T-cell (primary cell): ENCODE results near the gene WARS2. TPM values are rescaled to one million over a fixed set of nuclear protein-coding genes. Genes with fewer than 3 reads are reported as not detected.

Experiments
- ATAC-seq, 4 experiments: fragments of 200-7000 bp in 3 of 4; fragments of 150-1000 bp in 1 of 4; cut with Tn5 transposase; replicated peaks in 1 of 4; 1 replicate in 3 of 4; 2 replicates in 1 of 4; pipeline ENCODE4 v1.10.0; 2021; ENCODE audit warnings: moderate library complexity in 3 of 4, mild to moderate bottlenecking in 2 of 4, moderate number of reproducible peaks in 1 of 4
- CTCF ChIA-PET, 2 donors: fragments of 300-600 bp; sonication (Branson Sonifier 250); formaldehyde crosslinking; loops; one replicate each; lab custom pipeline; 2022; ENCODE audit warnings: antibody characterized with exemption in 2 of 2; lab: Charles Lee
- POLR2A ChIA-PET, 2 donors: fragments of 300-600 bp; sonication (Branson Sonifier 250); formaldehyde crosslinking; loops; one replicate each; lab custom pipeline; 2022; ENCODE audit warnings: antibody characterized with exemption in 2 of 2; lab: Charles Lee
- DNase-seq, 35 experiments: peaks; one replicate each; pipeline versions ENCODE4 v3.0.0 to v3.0.0-alpha.2; 2013 to 2023
- H3K27ac ChIP-seq: one replicate; pipeline ENCODE4 v1.5.1; 2013; ENCODE audit warnings: low read length
- H3K27me3 ChIP-seq, 2 experiments: replicated peaks in 1 of 2; 1 replicate in 1 of 2; 2 replicates in 1 of 2; pipeline versions ENCODE4 v1.6.1 to v1.7.0; 2013; ENCODE audit warnings: low read length in 1 of 2, mixed read lengths in 1 of 2; ENCODE audit not compliant: control insufficient read depth in 2 of 2, insufficient read depth in 2 of 2; ENCODE audit errors: extremely low read depth in 1 of 2
- H3K36me3 ChIP-seq, 2 donors: 1 replicate in 1 of 2; 2 replicates in 1 of 2; pipeline versions ENCODE4 v1.6.1 to v1.7.0; 2013; ENCODE audit warnings: low read length in 1 of 2; ENCODE audit not compliant: control insufficient read depth in 2 of 2, insufficient read depth in 1 of 2; ENCODE audit errors: extremely low read depth in 1 of 2
- H3K4me1 ChIP-seq, 2 experiments: 1 replicate in 1 of 2; 2 replicates in 1 of 2; pipeline versions ENCODE4 v1.6.1 to v1.7.0; 2013; ENCODE audit warnings: low read length in 2 of 2, mixed read lengths in 1 of 2; ENCODE audit not compliant: insufficient read depth in 2 of 2, control insufficient read depth in 1 of 2; ENCODE audit errors: extremely low read depth in 1 of 2
- H3K4me3 ChIP-seq, 2 donors: 1 replicate in 1 of 2; 2 replicates in 1 of 2; pipeline versions ENCODE4 v1.5.1 to v1.7.0; 2013; ENCODE audit warnings: mild to moderate bottlenecking in 2 of 2, low read length in 1 of 2, moderate library complexity in 1 of 2; ENCODE audit not compliant: control insufficient read depth in 1 of 2; ENCODE audit errors: extremely low read depth in 1 of 2
- H3K9me3 ChIP-seq: 2 replicates; pipeline ENCODE4 v1.7.0; 2013
- H3K27ac Mint-ChIP-seq, 2 donors: one replicate each; pipeline ENCODE4 v1.8.0; 2020 to 2021; ENCODE audit warnings: mild to moderate bottlenecking in 2 of 2, mixed read lengths in 2 of 2
- H3K27me3 Mint-ChIP-seq, 2 donors: one replicate each; pipeline ENCODE4 v1.8.0; 2021 to 2022; ENCODE audit warnings: mixed read lengths in 2 of 2
- H3K36me3 Mint-ChIP-seq: one replicate; pipeline ENCODE4 v1.8.0; 2021; ENCODE audit warnings: mixed read lengths
- H3K4me1 Mint-ChIP-seq, 3 donors: one replicate each; pipeline ENCODE4 v1.8.0; 2020 to 2022; ENCODE audit warnings: mixed read lengths in 3 of 3, mild to moderate bottlenecking in 1 of 3
- H3K4me3 Mint-ChIP-seq, 3 donors: one replicate each; pipeline ENCODE4 v1.8.0; 2020 to 2022; ENCODE audit warnings: mild to moderate bottlenecking in 3 of 3, mixed read lengths in 3 of 3, moderate library complexity in 3 of 3
- H3K9me3 Mint-ChIP-seq, 3 donors: one replicate each; pipeline ENCODE4 v1.8.0; 2020 to 2022; ENCODE audit warnings: mixed read lengths in 3 of 3
- WGBS: methylation state at CpG from one replicate; pipeline ENCODE4 v1.1.5; 2013; ENCODE audit warnings: missing lambda C conversion rate; ENCODE audit not compliant: insufficient coverage; 5-methylcytosine and 5-hydroxymethylcytosine counted together
- total RNA-seq, 35 experiments: library from RNA in 6 of 35; stranded (reverse) in 6 of 35; fragments of 120-200 nt in 1 of 35; gene quantifications; one replicate each; pipeline versions ENCODE4 v1.2.1 to v1.2.4 and lab custom pipeline; 2013 to 2026

Gene WARS2
- total RNA-seq, 5 donors from 2014 or later (not counting 1 experiment from before 2014, with no cell fraction given): 6.6 to 32.4 (median 8.5) TPM

- Mint-ChIP-seq H3K27me3 (no peaks in the 10 kb centered on the region), H3K4me3 (no peak overlapping the region), H3K4me1 (peaks cover 7 to 32% (median 26%) of the 10 kb centered on the region in 3 donors), H3K9me3 (no peaks in the 10 kb centered on the region), H3K27ac (no peak overlapping the region), H3K36me3 (peaks cover 22% of the 10 kb centered on the region)
- Histone ChIP-seq H3K36me3 (no peaks in the 10 kb centered on the region), H3K4me1 (peaks cover 16% of the 10 kb centered on the region in 2 experiments), H3K27me3 (no peaks in the 10 kb centered on the region), H3K9me3 (no peaks in the 10 kb centered on the region), H3K4me3 (peak overlapping the region in 1 of 2 donors; percentile 78), H3K27ac (peak overlapping the region; percentile 98)
- ChIA-PET POLR2A (interaction anchor here (0.6 kb wide), 4 partner anchors 8 to 1213 kb away, joined by 3 to 6 read pairs (median 4); no protein-coding TSS in a partner anchor), CTCF (no interaction called here)
- 0% methylated on average over 1 of the region's 5 CpGs for WGBS
- ATAC-seq: peak in 1 of 4 experiments; percentile 9
- peak in 29 of 35 experiments; percentile 4 to 86 (median 40) for DNase-seq
Observed at GRCh38 chr1:119139403-119139802, 1.1 kb downstream of the WARS2 start.

GRCh38 chr1:119136401-119136800 lies 4.1 kb downstream of the WARS2 start:
- no peak overlapping the region for H3K4me3 ChIP-seq
- ChIA-PET CTCF (no interaction called here), POLR2A (interaction anchor here in 1 of 2 donors (0.7 to 1.0 kb wide), 2 partner anchors 9 to 12 kb away, joined by 3 read pairs; no protein-coding TSS in a partner anchor)
- no peaks in the 10 kb centered on the region for H3K36me3 ChIP-seq
- H3K4me1 ChIP-seq: peaks cover 8 to 16% of the 10 kb centered on the region in 2 experiments
- no peak overlapping the region for H3K27ac Mint-ChIP-seq
- ATAC-seq (no peak), DNase-seq (no peak)
- no CpG with 5 or more reads among the region's 3 CpGs for WGBS
- H3K27ac ChIP-seq: no peak overlapping the region
- H3K27me3 ChIP-seq: no peaks in the 10 kb centered on the region
- peaks cover 5 to 8% (median 7%) of the 10 kb centered on the region in 3 donors for H3K4me1 Mint-ChIP-seq
- no peaks in the 10 kb centered on the region for H3K27me3 Mint-ChIP-seq
- no peaks in the 10 kb centered on the region for H3K9me3 ChIP-seq
- no peak overlapping the region for H3K4me3 Mint-ChIP-seq
- peaks cover 28% of the 10 kb centered on the region for H3K36me3 Mint-ChIP-seq
- H3K9me3 Mint-ChIP-seq: no peaks in the 10 kb centered on the region

DNA sequence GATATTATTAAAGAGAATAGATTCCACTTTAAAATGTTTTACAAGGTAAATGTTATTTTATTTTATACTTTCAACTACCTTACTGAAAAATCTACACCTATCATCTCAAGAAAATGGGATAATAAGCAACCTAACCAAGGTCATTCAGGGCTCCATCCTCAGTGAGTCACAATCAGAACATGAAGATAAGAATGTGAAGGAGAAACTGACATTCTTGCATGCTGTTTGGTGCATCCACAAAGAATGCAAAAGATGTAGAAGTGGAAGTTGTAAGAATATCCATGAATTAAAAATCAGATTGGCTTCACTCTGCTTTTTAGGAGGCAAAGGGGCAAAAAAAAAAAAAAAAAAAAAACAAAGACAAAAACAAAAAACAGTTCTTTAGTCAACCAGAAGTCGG lies 6.5 kb downstream of the WARS2 start:
- Histone ChIP-seq H3K27me3 (no peaks in the 10 kb centered on the region), H3K27ac (no peak overlapping the region), H3K36me3 (no peaks in the 10 kb centered on the region), H3K4me3 (no peak overlapping the region), H3K4me1 (no peaks in the 10 kb centered on the region), H3K9me3 (no peaks in the 10 kb centered on the region)
- H3K36me3 Mint-ChIP-seq: peaks cover 36% of the 10 kb centered on the region
- DNase-seq: no peak
- no peaks in the 10 kb centered on the region for H3K27me3 Mint-ChIP-seq
- no peak for ATAC-seq
- ChIA-PET POLR2A (no interaction called here), CTCF (no interaction called here)
- H3K4me1 Mint-ChIP-seq: peaks cover 0 to 5% (median 2%) of the 10 kb centered on the region in 3 donors
- no CpG with 5 or more reads among the region's 1 CpG for WGBS
- H3K9me3 Mint-ChIP-seq: no peaks in the 10 kb centered on the region
- H3K4me3 Mint-ChIP-seq: no peak overlapping the region
- H3K27ac Mint-ChIP-seq: no peak overlapping the region

DNA sequence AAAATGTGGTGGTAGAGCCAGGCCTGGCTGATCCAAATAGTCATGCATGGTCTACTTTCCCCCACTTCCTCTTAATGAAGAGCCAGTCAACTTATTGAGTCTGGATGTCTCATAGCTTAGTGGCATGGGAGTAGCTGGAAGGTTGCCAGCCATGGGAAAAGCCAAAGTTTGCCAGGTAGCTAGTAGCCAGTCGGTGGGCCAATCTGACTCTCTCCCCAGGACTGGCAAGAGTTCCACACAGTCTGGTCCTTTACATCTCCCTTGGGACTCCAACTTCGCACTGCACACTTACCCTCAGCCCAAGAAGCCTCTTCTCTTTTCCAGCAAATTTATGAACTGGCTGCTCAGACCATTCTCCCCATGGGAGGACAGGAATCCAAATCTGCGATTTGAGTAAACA lies 8.3 kb downstream of the WARS2 start:
- no peak overlapping the region for H3K27ac ChIP-seq
- ChIA-PET CTCF (no interaction called here), POLR2A (no interaction called here)
- no peak overlapping the region for H3K27ac Mint-ChIP-seq
- no peaks in the 10 kb centered on the region for H3K27me3 ChIP-seq
- H3K4me3 ChIP-seq: no peak overlapping the region
- H3K9me3 Mint-ChIP-seq: peaks cover 0 to 4% (median 0%) of the 10 kb centered on the region in 3 donors
- no peaks in the 10 kb centered on the region for H3K9me3 ChIP-seq
- no peaks in the 10 kb centered on the region for H3K4me1 ChIP-seq
- WGBS: 100% methylated on average over 2 of the region's 3 CpGs
- no peak for ATAC-seq
- H3K4me1 Mint-ChIP-seq: no peaks in the 10 kb centered on the region
- no peaks in the 10 kb centered on the region for H3K36me3 ChIP-seq
- H3K36me3 Mint-ChIP-seq: peaks cover 46% of the 10 kb centered on the region
- no peak overlapping the region for H3K4me3 Mint-ChIP-seq
- DNase-seq: no peak
- H3K27me3 Mint-ChIP-seq: no peaks in the 10 kb centered on the region

GRCh38 chr1:119125874-119126273 lies 14.6 kb downstream of the WARS2 start:
- WGBS: 100% methylated on average over 1 of the region's 1 CpG
- H3K27ac ChIP-seq: no peak overlapping the region
- POLR2A ChIA-PET: interaction anchor here (0.6 kb wide), 2 partner anchors 13 to 15 kb away, joined by 4 read pairs; partner anchors contain the start of gene WARS2 (in 1 of the 2)
- H3K36me3 ChIP-seq: no peaks in the 10 kb centered on the region
- Mint-ChIP-seq H3K27ac (no peak overlapping the region), H3K4me3 (no peak overlapping the region), H3K27me3 (no peaks in the 10 kb centered on the region), H3K9me3 (peaks cover 0 to 19% (median 4%) of the 10 kb centered on the region in 3 donors), H3K4me1 (peaks cover 0 to 10% (median 0%) of the 10 kb centered on the region in 3 donors), H3K36me3 (peaks cover 61% of the 10 kb centered on the region)
- H3K27me3 ChIP-seq: no peaks in the 10 kb centered on the region
- DNase-seq (no peak), ATAC-seq (no peak)
- CTCF ChIA-PET: no interaction called here
- no peaks in the 10 kb centered on the region for H3K9me3 ChIP-seq
- H3K4me3 ChIP-seq: no peak overlapping the region
- H3K4me1 ChIP-seq: no peaks in the 10 kb centered on the region

- H3K4me3 ChIP-seq: no peak overlapping the region
- no peak for DNase-seq
- H3K27ac ChIP-seq: no peak overlapping the region
- Mint-ChIP-seq H3K36me3 (peaks cover 68% of the 10 kb centered on the region), H3K27me3 (no peaks in the 10 kb centered on the region), H3K4me1 (peaks cover 1 to 14% (median 3%) of the 10 kb centered on the region in 3 donors), H3K4me3 (no peak overlapping the region), H3K27ac (no peak overlapping the region), H3K9me3 (peaks cover 3 to 31% (median 15%) of the 10 kb centered on the region in 3 donors)
- ChIA-PET POLR2A (no interaction called here), CTCF (no interaction called here)
- H3K4me1 ChIP-seq: no peaks in the 10 kb centered on the region
- no peaks in the 10 kb centered on the region for H3K36me3 ChIP-seq
- H3K9me3 ChIP-seq: no peaks in the 10 kb centered on the region
- no peaks in the 10 kb centered on the region for H3K27me3 ChIP-seq
- no peak for ATAC-seq
- WGBS: no CpG with 5 or more reads among the region's 3 CpGs
Observed at GRCh38 chr1:119124764-119125163, 15.7 kb downstream of the WARS2 start.
